GM12891 (cell line): ENCODE data around the gene HSP90AB1.

Experiments used
- POLR2A ChIP-seq: IDR thresholded peaks from 2 replicates; pipeline ENCODE4 v1.6.1; 2011; ENCODE audit warnings: low read depth, low read length, control low read depth
- TAF1 ChIP-seq: IDR thresholded peaks from 2 replicates; pipeline ENCODE4 v1.6.1; 2011; ENCODE audit warnings: low read depth, low read length, control low read depth

DNA sequence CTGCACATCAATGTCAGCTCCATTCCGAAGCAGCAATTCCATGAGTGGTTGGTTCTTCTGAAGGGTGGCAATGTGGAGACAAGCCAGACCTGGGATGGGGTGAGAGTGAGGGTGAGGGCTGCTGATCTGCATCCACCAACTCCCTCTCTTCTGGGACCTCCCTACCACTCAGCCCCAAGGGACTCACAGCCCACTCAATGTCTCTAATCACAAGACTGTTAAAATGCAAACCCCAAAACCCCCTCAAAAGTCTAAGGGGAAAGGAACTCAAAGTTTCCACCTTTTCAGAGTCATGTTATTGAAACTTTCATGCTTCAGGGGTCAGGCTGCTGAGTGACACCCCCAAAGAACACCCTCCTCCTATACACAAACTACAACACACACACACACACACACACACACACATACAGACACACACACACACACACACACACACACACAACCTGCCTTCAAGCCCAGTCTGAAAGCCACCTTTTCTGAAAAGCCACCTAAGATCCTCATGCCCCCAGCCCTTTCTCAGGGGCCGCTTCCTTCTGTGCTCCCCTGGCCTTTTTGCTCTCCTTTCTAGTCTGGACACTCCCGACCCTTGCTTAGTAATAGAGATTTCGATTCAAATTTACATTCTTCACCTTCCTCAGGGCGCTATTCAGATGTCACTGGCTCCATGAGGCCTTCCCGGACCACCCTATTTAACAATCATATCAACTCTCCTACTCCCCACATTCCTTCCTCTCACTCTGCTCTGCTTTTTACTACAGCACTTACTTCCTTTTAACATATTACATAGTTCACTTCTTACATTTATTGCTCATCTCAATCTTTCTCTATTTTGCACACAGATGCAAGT is 13.8 kb downstream of the HSP90AB1 start:
- peak; percentile 81 for TF ChIP-seq POLR2A
- no peak for TF ChIP-seq TAF1
